Liver (tissue), 3 donors: ENCODE measurements around the gene F2RL3.

ENCODE experiments used
- EGR1 ChIP-seq, 2 donors: IDR thresholded peaks; 2 replicates each; pipeline ENCODE4 v1.6.1; 2016 to 2018; ENCODE audit warnings: antibody characterized with exemption in 2 of 2, low read depth in 2 of 2
- FOXA2 ChIP-seq: IDR thresholded peaks from 2 replicates; pipeline ENCODE4 v1.6.1; 2016; ENCODE audit warnings: antibody characterized with exemption
- GABPA ChIP-seq, 2 donors: IDR thresholded peaks in 1 of 2; conservative IDR thresholded peaks in 1 of 2; 2 replicates each; pipeline ENCODE4 v1.6.1; 2016; ENCODE audit warnings: antibody characterized with exemption in 2 of 2, mild to moderate bottlenecking in 1 of 2, moderate library complexity in 1 of 2
- JUND ChIP-seq, 2 donors: IDR thresholded peaks; 2 replicates each; pipeline ENCODE4 v1.6.1; 2016; ENCODE audit warnings: antibody characterized with exemption in 2 of 2
- NR2F2 ChIP-seq: IDR thresholded peaks from 2 replicates; pipeline ENCODE4 v1.6.1; 2016; ENCODE audit warnings: antibody characterized with exemption
- RAD21 ChIP-seq, 2 donors: IDR thresholded peaks; 2 replicates each; pipeline ENCODE4 v1.6.1; 2016; ENCODE audit warnings: antibody characterized with exemption in 2 of 2, mild to moderate bottlenecking in 2 of 2
- RXRA ChIP-seq, 2 donors: IDR thresholded peaks; 2 replicates each; pipeline ENCODE4 v1.6.1; 2017 to 2018; ENCODE audit warnings: antibody characterized with exemption in 2 of 2, mild to moderate bottlenecking in 1 of 2
- SP1 ChIP-seq: IDR thresholded peaks from 2 replicates; pipeline ENCODE4 v1.6.1; 2018; ENCODE audit warnings: antibody characterized with exemption, mild to moderate bottlenecking
- TAF1 ChIP-seq: conservative IDR thresholded peaks from 2 replicates; pipeline ENCODE4 v1.6.1; 2016; ENCODE audit warnings: antibody characterized with exemption, mild to moderate bottlenecking
- YY1 ChIP-seq: IDR thresholded peaks from 2 replicates; pipeline ENCODE4 v1.6.1; 2016; ENCODE audit warnings: antibody characterized with exemption, mild to moderate bottlenecking
- TF ChIP-seq, protein P1 (sequence below): IDR thresholded peaks from 2 replicates; pipeline ENCODE4 v1.6.1; 2016; ENCODE audit warnings: antibody characterized with exemption, mild to moderate bottlenecking
- TF ChIP-seq, protein P2 (sequence below): fragments of 150-350 bp; IDR thresholded peaks from 2 replicates; pipeline ENCODE4 v1.5.1; 2017; ENCODE audit warnings: improper control_type of control experiment, low read depth, low read length; ENCODE audit not compliant: missing input control
- TF ChIP-seq, protein P3 (sequence below): IDR thresholded peaks from 2 replicates; pipeline ENCODE4 v1.6.1; 2016; ENCODE audit warnings: antibody characterized with exemption
- TF ChIP-seq, protein P4 (sequence below): IDR thresholded peaks from 2 replicates; pipeline ENCODE4 v1.6.1; 2016; ENCODE audit warnings: antibody characterized with exemption
- donor health status: healthy.
- donor health status: healthy.

DNA sequence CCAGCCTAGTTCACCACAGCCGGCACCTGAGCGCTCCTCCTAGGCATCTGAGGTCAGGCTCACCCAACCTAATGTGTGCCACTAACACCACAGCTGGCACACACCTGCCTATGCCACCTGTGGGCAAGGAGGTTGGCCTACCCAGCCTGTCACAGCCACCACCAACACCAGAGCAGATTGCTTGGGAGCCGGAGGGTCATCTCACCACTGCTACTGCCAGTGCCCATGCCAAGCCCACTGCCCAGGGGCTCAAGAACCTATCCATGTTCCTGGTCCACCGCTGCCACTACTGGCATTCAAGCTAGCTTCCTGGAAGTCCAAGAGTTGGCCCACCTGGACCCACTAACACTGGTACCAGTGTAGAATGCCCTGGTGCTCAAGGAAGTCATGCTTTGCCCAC is 42.5 kb downstream of the F2RL3 start:
- TF ChIP-seq, protein P1, sequence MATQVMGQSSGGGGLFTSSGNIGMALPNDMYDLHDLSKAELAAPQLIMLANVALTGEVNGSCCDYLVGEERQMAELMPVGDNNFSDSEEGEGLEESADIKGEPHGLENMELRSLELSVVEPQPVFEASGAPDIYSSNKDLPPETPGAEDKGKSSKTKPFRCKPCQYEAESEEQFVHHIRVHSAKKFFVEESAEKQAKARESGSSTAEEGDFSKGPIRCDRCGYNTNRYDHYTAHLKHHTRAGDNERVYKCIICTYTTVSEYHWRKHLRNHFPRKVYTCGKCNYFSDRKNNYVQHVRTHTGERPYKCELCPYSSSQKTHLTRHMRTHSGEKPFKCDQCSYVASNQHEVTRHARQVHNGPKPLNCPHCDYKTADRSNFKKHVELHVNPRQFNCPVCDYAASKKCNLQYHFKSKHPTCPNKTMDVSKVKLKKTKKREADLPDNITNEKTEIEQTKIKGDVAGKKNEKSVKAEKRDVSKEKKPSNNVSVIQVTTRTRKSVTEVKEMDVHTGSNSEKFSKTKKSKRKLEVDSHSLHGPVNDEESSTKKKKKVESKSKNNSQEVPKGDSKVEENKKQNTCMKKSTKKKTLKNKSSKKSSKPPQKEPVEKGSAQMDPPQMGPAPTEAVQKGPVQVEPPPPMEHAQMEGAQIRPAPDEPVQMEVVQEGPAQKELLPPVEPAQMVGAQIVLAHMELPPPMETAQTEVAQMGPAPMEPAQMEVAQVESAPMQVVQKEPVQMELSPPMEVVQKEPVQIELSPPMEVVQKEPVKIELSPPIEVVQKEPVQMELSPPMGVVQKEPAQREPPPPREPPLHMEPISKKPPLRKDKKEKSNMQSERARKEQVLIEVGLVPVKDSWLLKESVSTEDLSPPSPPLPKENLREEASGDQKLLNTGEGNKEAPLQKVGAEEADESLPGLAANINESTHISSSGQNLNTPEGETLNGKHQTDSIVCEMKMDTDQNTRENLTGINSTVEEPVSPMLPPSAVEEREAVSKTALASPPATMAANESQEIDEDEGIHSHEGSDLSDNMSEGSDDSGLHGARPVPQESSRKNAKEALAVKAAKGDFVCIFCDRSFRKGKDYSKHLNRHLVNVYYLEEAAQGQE: no peak
- TF ChIP-seq, protein P2, sequence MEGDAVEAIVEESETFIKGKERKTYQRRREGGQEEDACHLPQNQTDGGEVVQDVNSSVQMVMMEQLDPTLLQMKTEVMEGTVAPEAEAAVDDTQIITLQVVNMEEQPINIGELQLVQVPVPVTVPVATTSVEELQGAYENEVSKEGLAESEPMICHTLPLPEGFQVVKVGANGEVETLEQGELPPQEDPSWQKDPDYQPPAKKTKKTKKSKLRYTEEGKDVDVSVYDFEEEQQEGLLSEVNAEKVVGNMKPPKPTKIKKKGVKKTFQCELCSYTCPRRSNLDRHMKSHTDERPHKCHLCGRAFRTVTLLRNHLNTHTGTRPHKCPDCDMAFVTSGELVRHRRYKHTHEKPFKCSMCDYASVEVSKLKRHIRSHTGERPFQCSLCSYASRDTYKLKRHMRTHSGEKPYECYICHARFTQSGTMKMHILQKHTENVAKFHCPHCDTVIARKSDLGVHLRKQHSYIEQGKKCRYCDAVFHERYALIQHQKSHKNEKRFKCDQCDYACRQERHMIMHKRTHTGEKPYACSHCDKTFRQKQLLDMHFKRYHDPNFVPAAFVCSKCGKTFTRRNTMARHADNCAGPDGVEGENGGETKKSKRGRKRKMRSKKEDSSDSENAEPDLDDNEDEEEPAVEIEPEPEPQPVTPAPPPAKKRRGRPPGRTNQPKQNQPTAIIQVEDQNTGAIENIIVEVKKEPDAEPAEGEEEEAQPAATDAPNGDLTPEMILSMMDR: no peak
- TF ChIP-seq JUND (IDR thresholded peaks at IDR 0.05) (no peak), RAD21 (IDR thresholded peaks at IDR 0.05) (no peak), TAF1 (no peak), EGR1 (IDR thresholded peaks at IDR 0.05; ENCODE audit: low read depth in 2 of 2) (no peak), YY1 (no peak), FOXA2 (no peak), RXRA (IDR thresholded peaks at IDR 0.05) (no peak), GABPA (IDR thresholded peaks at IDR 0.05 in 1 of 2, conservative IDR thresholded peaks at IDR 0.05 in 1 of 2) (no peak), SP1 (no peak), NR2F2 (no peak)
- TF ChIP-seq, protein P3, sequence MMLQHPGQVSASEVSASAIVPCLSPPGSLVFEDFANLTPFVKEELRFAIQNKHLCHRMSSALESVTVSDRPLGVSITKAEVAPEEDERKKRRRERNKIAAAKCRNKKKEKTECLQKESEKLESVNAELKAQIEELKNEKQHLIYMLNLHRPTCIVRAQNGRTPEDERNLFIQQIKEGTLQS: no peak
- TF ChIP-seq, protein P4, sequence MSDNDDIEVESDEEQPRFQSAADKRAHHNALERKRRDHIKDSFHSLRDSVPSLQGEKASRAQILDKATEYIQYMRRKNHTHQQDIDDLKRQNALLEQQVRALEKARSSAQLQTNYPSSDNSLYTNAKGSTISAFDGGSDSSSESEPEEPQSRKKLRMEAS: no peak
